ENCODE measurements around the gene ZNF324B. TPM values are rescaled to one million over a fixed set of nuclear protein-coding genes. Genes with fewer than 3 reads are reported as not detected.
"Not testable (repeated sequence)": the region's sequence is repeated elsewhere in the genome, so short reads cannot be mapped to it uniquely, and the experiment has no call there.

Gene ZNF324B
- total RNA-seq (2014; rRNA removed; shearing (Covaris generic)) = 6.6 and 16.3 TPM in 2 replicates

DNA sequence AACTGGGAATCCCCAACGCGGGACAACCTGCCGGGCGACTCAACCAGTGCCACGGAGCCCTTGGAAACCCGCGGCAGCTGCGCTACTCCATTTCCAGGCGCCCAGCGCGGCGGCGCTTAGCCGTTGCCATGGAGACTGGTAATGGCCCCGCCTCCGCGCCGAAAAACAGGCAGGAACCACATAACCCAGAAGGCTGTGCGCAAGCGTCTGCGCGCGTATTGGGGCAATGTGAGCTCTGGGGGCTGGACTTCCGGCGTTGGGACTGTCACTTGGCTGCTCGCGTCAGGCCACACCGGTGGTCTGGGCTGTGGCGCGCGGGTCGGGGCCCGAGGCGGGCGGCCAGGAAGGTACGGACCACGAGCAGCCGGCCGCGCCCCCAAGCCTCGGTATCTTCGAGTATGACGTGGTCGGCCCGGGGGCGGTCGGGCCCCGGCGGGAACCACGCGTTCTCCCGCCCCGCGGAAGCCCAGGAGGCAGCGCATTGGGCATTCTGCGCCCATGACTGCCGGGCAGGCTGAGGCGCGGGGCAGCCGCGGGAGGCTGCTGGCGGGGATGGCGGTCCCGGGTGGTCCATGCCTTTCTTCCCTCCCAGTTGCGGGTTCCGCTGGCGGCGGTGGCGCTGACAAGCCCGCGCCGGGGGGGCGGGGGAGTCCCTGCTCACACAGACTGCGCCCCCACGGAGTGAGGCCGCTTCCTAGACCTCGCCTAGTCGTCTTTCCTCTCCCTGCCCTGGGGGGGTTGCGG is at the start of gene ZNF324B:
Gene ZNF324B, plus strand, starts transcription at position 265 of the 744 bp plus-strand sequence. CDS start 2,080 bp downstream, outside the sequence.
- DNase-seq (ENCODE audit: low read depth) = peak; percentile 96

DNA sequence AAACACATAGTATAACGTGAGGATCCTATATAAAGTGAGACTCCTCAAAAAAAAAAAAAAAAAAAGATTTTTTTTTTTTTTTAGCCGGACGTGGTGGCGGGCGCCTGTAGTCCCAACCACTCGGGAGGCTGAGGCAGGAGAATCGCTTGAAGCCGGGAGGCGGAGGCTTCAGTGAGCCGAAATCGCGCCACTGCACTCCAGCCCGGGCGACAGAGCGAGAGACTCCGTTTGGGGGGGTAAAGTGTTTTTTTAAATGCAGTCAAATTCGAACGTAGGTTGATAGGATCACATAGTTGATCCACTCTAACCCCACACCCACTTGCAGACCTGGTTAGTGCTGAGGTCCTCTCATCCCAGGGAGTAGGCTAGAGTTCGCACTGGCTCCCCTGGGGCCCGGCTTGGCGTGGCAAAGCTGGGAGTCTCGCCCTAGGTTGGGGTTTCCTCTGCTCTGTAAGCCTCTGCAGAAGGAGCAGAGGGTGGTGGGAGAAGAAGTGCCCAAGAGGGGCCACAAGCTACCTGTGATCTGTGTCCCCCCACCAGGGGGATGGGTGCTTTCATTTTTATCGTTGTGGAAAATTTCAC is 49.5 kb upstream of the ZNF324B start:
- DNase-seq (ENCODE audit: low read depth) = no peak

DNA sequence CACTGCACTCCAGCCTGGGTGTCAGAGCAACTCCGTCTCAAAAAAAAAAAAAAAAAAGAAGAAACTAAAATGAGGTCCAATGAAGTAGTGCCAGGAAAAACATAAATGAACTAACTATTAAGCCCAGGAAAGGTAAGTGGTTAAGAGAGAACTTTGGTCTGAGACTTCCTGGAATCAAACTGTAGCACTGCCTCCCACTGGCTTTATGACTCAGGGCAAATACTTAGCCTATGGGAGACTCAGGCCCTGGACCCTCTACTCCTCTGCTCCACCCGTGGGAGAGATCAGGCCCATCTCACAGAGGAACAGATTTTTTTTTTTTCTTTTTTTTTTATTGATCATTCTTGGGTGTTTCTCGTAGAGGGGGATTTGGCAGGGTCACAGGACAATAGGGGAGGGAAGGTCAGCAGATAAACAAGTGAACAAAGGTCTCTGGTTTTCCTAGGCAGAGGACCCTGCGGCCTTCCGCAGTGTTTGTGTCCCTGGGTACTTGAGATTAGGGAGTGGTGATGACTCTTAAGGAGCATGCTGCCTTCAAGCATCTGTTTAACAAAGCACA is 47.4 kb upstream of the ZNF324B start:
- not testable (repeated sequence) for DNase-seq (ENCODE audit: low read depth)

DNA sequence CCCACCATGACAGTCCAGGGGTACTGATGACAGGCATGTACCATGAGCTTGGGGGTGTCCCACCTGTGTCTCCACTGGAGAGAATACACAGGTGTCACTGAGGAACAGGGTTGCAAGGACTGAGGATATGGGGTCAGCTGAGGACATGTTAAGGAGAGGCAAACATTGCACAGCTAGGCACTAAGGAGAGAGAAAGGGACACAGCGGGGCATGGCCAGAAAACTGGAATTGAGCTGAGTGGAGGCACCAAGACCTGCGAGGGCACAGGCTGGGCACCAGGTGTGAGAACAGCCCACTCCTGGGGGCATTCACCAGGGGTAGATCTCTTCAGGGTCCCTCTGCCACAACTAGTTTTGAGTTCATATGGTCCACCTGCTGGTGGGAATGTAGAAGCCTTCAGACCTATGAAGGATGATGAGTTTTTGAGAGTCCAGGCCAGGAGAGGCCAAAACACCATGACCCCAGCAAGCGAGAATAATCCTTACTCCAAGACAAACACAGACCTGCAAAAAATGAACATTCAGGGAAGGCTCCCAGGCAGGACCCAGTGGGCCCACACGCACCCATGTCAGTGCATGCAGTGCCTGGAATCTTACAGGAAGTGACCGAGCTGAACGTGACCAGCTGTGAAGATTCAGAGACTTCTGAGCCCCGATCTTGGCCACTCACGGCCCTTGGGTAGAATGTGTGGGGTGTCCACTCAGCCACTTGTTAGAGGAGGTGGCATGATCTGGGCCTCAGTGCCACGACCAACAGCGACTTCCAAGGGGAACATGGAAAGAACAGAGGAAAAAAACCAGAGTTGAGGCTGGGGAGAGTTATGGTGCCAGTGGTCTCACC is 44.4 kb upstream of the ZNF324B start:
- no peak for DNase-seq (ENCODE audit: low read depth)

DNA sequence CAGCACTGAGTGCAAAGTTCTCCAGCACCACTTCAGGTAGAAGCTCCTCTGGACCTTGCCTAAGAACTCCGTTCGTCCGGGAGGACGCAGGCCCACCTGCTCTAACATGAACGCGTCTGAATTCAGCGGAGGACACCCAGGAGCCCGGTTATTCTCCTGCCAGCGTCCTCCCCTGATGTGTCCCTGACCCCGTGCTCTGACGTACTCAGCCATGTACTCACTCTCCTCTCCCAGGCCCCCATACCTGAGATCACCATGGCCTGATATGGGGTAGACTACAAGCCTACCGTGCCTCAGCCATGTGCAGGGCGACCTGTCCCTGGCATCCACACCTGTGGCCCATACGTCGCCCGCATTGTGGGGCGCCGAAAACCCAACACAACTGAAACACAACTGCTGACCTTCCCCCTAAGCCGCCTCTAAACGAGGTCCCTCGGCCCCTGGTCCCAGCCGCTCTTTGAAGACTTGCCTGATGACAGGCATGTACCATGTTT is 43.7 kb upstream of the ZNF324B start:
- DNase-seq (ENCODE audit: low read depth) = no peak

DNA sequence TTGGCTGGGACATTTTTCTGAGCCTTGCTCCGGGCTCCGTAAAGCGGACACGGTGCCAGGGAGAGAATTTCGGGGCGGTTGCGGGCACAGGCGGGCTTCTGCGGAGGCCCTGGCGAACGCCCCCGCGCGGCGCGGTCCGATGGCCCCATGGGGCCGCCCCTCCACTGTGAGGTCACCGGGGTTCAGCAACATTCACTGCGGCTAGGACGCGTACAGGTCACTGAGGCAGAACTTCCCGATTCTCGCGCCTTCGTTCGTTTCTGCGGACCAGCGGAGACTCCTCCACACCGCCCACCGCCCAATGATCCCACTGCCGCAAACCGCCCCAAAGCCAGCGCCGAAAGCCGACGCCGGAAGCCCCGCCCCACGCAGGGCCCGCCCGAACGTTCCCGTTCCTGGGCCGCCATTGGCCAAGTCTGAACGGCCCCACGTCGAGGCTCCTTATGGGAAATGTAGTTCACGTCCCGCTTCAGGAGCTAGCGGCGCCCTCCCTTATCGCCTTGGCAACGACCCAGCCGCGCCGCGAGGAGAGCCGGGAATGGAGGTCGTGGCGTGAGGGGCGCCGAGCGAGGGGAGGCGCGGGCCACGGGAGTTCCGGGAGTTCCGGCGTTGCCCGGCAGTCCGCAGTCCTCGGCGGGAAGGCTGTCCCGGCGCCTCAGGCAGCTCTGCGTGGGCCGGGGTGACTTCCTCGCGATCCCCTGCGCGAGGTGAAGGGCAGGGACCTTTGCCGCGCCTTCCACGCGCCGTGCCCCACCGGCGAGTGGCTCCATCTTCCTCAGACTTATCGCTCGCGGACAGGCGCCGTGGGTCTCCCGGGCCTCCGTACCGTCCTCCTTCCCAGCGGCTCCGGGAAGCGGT is 43.0 kb upstream of the ZNF324B start, which contains the start of gene ZNF584:
Gene ZNF584, plus strand, starts transcription at position 498 of the 858 bp plus-strand sequence. CDS start 499 bp downstream, outside the sequence.
- peak; percentile 94 for DNase-seq (ENCODE audit: low read depth)

DNA sequence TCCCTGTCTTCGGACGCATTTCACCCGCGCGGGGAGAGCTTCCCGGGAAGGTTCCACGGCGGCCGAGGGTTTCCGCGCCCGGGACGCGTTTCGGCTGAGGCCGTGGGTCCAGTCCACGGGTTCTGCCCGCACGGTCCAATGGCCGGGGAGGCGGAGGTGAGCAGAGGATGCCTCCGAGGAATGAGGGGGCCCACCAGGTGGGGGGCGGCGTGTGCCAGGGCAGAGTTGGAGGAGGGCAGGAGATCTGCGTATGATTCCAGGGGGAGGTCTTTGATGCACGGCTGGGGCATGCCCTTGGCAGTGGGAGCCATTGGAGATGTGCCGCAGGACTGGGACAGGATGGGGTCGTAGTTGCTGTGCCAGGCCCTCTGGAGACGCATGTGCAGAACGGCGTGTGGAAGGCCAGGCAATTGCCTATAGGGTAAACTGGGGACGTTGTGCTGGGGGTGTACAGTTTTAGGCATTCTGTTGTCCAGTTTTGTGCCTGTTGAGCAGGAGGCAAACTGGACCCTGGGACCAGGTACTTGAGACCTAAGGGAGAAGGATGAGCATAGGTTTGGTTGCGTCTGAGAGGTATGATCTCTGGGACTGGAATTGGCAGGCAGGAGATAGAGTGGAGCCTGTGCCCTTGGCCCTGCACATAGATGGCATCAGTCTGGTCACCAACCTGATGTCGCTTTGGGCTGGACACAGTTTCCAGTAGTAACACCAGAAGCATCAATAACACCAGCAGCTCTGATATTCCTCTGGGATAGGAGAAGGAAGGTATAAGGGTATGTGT is 42.2 kb upstream of the ZNF324B start:
- DNase-seq (ENCODE audit: low read depth) = peak; percentile 40

DNA sequence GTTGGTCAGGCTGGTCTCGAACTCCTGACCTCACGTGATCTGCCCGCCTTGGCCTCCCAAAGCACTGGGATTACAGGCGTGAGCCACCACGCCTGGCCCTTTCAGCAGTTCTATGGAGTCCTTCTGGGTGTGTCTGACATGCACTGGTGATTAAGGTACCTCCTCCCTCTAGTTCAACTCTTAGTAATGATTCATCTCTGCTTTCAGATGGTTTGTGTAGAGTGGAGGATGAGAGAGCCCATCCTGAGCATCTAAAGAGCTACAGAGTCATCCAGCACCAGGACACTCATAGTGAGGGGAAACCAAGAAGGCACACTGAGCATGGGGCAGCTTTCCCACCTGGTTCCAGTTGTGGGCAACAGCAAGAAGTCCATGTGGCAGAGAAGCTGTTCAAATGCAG is 34.8 kb upstream of the ZNF324B start:
- no peak for DNase-seq (ENCODE audit: low read depth)

DNA sequence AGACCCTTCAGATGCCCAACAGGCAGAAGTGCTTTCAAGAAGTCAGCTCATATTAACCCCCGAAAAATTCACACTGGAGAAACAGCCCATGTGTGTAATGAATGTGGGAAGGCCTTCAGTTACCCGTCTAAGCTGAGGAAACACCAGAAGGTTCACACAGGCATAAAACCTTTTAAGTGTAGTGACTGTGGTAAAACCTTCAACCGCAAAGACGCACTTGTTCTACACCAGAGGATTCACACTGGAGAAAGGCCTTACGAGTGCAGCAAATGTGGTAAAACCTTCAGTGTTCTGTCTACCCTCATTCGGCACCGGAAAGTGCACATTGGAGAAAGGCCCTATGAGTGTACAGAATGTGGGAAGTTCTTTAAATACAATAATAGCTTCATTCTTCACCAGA is 34.4 kb upstream of the ZNF324B start:
- no peak for DNase-seq (ENCODE audit: low read depth)

DNA sequence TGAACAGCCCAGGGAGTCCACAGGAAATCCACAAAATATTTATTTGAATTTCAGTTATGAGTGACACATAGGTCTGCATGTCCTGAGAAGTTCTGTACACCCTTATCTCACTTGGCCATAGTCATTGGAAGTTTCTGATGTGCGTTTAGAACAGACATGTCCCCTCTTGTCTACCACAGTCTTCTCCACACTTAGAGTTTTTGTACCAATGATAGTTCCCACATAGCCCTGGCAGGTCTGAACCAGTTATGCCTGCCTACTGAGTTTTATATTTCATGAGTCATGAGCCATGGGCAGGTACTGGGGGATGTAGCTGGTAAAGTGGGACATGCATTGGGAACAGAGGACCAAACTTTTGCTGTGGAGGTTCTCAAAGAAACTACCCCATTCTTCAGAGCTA is 22.8 kb upstream of the ZNF324B start:
- no peak for DNase-seq (ENCODE audit: low read depth)

DNA sequence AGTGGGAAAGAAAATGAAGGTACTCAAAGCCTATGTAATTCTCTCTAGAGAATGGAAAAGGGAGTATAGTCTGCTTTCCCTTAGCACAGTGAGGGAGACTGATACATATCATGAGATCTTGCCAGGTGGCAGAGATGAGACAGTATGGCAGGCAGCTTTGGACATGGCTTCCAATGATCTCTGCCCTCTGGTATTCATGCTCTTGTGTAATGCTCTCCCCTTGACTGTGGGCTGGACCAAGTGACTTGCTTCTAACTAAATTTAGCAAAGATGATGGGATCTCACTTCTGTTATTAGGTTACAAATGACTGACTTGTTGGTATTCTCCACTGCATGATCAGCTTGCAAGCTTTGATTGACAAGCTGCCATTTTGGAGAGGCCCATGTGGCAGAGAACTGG is 21.7 kb upstream of the ZNF324B start:
- DNase-seq (ENCODE audit: low read depth) = no peak

DNA sequence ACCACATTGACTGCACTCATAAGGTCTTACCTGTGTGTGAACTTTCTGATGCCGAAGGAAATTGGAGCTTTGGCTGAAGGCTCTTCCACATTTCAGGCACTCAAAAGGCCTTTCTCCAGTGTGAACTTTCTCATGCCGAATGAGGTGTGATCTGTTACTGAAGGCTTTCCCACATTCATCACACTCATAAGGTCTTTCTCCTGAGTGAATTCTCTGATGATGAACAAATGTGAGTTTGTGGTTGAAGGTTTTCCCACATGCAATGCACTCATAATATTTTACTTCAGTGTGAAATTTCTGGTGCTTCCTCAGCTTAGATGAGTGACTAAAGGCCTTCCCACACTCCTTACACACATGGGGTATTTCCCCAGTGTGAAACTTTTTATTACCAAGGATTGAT is 17.2 kb upstream of the ZNF324B start:
- peak; percentile 18 for DNase-seq (ENCODE audit: low read depth)

DNA sequence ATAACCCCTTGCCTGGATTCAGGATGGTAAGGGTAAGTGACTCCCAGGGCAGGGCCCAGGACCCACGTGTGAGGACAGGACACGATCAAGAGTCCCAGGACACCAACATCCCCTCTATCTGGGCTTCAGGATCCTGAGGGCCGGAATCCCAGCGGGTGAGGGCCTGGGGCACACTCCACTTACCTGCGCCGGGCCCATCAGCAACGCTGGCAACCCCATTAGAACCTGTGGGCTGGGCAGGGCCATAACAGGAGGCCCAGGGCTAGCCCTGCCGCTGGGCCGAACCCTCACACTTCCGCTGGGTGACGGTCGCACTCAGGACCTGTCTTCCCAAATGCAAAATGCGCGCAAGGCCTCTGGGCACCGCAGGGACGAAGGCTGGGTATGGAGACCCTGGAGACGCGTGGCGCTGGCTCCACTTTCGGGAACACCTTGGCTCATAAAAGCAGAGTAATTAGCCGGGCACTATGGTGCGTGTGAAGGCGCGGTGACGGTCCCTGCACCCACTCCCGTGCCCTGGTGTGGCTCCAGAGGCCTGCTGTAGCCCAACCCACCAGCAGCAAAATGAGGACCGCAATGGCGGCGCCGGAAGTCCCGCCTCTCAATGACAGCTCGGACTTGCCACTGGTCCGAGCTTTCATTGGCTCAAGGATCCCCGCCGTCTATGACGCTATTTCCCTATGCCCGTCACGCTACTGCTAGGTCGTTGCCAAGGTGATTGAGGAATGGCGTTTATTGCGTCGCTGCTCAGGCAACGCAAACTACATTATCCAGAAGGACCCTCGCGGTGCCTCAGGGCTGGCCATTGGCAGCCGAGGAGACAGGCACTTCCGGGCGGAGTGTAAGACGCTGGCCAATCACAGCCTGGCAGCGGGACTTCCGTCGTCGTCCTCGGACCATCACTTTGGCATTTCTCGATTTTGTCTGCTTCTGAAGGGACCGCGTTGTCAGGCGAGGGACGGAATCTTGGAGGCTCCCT is 11.6 kb upstream of the ZNF324B start, which contains the start of gene ZNF132:
Gene ZNF132, minus strand, starts transcription at position 578 of the 979 bp plus-strand sequence. Its CDS starts 332 bp downstream, at position 246.
- peak; percentile 100 for DNase-seq (ENCODE audit: low read depth)

DNA sequence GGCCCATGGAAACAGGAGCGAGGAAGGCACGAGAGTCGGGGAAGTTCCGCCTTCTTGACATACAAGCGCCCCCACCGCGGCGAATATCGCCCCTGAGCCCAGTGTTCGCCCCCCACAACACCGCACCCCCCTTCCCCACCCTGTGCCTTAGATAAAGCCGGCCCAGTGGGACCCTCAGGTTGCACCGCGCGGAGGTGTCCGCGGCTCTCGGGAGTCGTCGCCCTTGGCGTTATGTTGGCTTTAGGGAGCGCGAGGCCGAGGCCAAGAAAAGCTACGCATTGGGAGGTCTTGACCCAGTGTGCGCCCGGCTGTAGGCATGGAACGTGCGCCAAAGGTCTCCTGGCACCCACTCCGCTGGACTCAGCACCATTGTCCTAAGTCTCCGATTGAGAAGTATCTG is 10.9 kb upstream of the ZNF324B start:
- DNase-seq (ENCODE audit: low read depth) = no peak

DNA sequence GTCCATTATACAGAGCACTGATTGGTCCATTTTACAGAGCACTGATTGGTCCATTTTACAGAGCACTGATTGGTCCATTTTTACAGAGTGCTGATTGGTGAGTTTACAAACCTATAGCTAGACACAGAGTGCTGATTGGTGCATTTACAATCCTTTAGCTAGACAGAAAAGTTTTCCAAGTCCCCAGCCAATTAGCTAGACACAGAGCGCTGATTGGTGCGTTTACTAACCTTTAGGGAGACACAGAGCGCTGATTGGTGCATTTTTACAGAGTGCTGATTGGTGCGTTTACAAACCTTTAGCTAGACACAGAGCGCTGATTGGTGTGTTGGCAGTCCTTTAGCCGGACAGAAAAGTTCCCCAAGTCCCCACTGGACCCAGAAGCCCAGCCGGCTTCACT is 8.4 kb upstream of the ZNF324B start:
- not testable (repeated sequence) for DNase-seq (ENCODE audit: low read depth)

DNA sequence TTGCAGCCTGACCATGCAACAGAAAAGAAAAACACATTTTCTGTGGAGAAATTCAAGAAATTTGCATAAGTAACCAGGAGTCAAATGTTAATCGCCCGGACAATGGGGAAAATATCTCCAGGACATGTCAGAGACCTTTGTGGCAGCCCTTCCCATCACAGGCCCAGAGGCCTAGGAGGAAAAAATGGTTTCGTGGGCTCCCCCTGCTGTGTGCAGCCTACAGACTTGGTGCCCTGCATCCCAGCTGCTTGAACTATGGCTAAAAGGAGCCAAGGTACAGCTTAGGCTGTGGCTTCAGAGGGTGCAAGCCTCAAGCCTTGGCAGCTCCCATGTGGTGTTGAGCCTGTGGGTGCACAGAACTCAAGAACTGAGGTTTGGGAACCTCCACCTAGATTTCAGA is 2.6 kb upstream of the ZNF324B start:
- not testable (repeated sequence) for DNase-seq (ENCODE audit: low read depth)

DNA sequence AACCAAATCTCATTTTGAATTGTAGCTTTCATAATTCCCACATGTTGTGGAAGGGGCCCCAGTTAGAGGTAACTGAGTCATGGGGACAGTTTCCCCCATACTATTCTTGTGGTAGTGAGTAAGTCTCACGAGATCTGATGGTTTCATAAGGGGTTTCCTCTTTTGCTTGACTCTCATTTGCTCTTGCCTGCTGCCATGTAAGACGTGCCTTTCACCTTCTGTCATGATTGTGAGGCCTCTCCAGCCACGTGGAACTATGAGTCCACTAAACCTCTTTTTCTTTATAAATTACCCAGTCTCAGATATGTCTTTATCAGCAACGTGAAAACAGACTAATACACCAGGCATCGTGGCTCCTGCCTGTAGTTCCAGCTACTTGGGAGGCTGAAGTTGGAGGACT is 1.4 kb upstream of the ZNF324B start:
- not testable (repeated sequence) for DNase-seq (ENCODE audit: low read depth)

DNA sequence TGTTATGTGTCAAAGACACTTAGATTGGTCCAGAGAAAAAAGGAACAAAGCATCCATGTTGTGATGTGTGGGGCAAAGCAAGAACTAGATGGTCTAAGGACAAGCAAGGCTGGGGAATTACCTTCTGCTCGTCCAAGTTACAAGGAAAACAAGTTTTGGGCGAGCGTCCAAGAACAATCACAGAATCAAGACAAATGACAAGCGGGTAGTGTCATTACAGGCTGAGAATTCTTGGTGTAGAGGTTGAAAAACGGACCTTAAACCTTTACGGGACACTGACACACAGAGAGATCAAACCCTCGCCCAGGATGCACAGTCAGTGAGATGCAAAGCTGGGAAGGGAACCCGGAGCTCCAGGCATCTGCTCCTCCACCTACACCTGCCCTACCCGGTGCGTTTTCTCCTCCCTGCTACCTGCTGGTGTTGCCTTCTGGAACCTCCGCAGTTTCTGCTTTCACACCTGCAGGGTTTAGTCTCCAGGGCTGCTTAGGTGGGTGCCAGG is 515 bp upstream of the ZNF324B start:
- DNase-seq (ENCODE audit: low read depth) = peak; percentile 44

DNA sequence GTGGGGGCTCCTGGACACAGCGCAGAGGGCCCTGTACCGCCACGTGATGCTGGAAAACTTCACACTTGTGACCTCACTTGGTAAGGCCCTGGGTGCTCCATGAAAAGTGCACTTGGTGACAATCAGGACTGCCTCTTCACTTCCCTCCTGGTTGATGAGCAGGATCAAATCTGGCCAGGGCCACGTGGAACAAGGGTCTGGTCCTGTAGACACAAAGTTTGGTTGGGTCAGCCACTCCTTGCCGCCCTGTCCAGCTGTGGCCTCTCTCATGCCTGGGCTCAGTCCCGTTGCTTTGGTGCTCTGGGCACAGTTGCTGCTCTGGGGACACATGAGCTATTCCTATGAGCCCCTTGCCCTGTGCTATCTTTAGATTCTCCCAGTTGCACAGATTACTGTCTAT is 2.3 kb downstream of the ZNF324B start:
- DNase-seq (ENCODE audit: low read depth) = no peak
